DND-41 (cell line): ENCODE measurements around the gene SOCS2.
A peak's percentile ranks its signal among the peaks of the same experiment; 100 is the strongest.

Experiments used
- ATAC-seq: fragments of 200-7000 bp; cut with Tn5 transposase; 3 replicates; pipeline ENCODE4 v1.9.1; 2021; ENCODE audit warnings: low read depth; ENCODE audit not compliant: insufficient read depth
- DNase-seq: peaks from one replicate; pipeline ENCODE4 v3.0.0-alpha.2; 2020
- H2AFZ ChIP-seq: 2 replicates; pipeline ENCODE4 v1.6.0; 2012; ENCODE audit warnings: low read depth, low read length
- H3K27ac ChIP-seq: 2 replicates; pipeline ENCODE4 v1.5.1; 2012; ENCODE audit warnings: low read length, inconsistent platforms
- H3K27me3 ChIP-seq: fragments of 200-600 bp; sonication (generic); 2 replicates; pipeline ENCODE4 v1.6.0; 2012; ENCODE audit warnings: low read length, mild to moderate bottlenecking, inconsistent platforms; ENCODE audit not compliant: insufficient read depth, poor library complexity
- H3K36me3 ChIP-seq: 2 replicates; pipeline ENCODE4 v1.5.1; 2012; ENCODE audit warnings: low read length, inconsistent platforms; ENCODE audit not compliant: insufficient read depth
- H3K4me1 ChIP-seq: 2 replicates; pipeline ENCODE4 v1.5.1; 2012; ENCODE audit warnings: mild to moderate bottlenecking, low read length; ENCODE audit not compliant: insufficient read depth
- H3K4me2 ChIP-seq: 2 replicates; pipeline ENCODE4 v1.6.0; 2012; ENCODE audit warnings: mild to moderate bottlenecking, moderate library complexity, low read length, inconsistent platforms; ENCODE audit not compliant: insufficient read depth
- H3K4me3 ChIP-seq, 2 experiments: fragments of 200-600 bp in 1 of 2; shearing (Covaris generic) in 1 of 2; 2 replicates each; pipeline ENCODE4 v1.5.1; 2012 to 2016; ENCODE audit warnings: inconsistent platforms in 2 of 2, low read length in 2 of 2, mild to moderate bottlenecking in 2 of 2, low read depth in 1 of 2, moderate library complexity in 1 of 2
- H3K79me2 ChIP-seq: 2 replicates; pipeline ENCODE4 v1.6.0; 2012; ENCODE audit warnings: low read length, inconsistent platforms; ENCODE audit not compliant: insufficient read depth
- H3K9ac ChIP-seq: 2 replicates; pipeline ENCODE4 v1.6.0; 2012; ENCODE audit warnings: low read depth, mild to moderate bottlenecking, inconsistent platforms, low read length, moderate library complexity
- H3K9me3 ChIP-seq: 2 replicates; pipeline ENCODE4 v1.5.1; 2012; ENCODE audit warnings: low read length, moderate library complexity, mild to moderate bottlenecking, inconsistent platforms; ENCODE audit not compliant: insufficient read depth, severe bottlenecking
- H4K20me1 ChIP-seq: 2 replicates; pipeline ENCODE4 v1.6.0; 2012; ENCODE audit warnings: low read length; ENCODE audit not compliant: insufficient read depth
- CTCF ChIP-seq: IDR thresholded peaks from 2 replicates; pipeline ENCODE4 v1.5.1; 2012; ENCODE audit warnings: borderline replicate concordance, low read length, moderate library complexity, mild to moderate bottlenecking; ENCODE audit not compliant: poor library complexity, severe bottlenecking; ENCODE audit errors: extremely low read depth
- EZH2 ChIP-seq: IDR thresholded peaks from 3 replicates; pipeline ENCODE4 v1.6.1; 2012; ENCODE audit warnings: borderline replicate concordance, low read depth, mild to moderate bottlenecking, moderate library complexity, low read length, inconsistent platforms; ENCODE audit not compliant: severe bottlenecking

SOCS2 gene

GRCh38 chr12:93569301-93569655 lies 3.2 kb upstream of the SOCS2 start:
- DNase-seq (no peak), ATAC-seq (no peak)
- peak overlapping the region; percentile 91 for H3K4me2 ChIP-seq
- H4K20me1 ChIP-seq, result peaks cover 22% of the 10 kb centered on the region
- peak overlapping the region; percentile 69 for H2AFZ ChIP-seq
- no peaks in the 10 kb centered on the region for H3K9me3 ChIP-seq
- TF ChIP-seq EZH2 (no peak), CTCF (no peak)
- peak overlapping the region; percentile 98 for H3K9ac ChIP-seq
- peak overlapping the region; percentile 96 for H3K27ac ChIP-seq
- peak overlapping the region in 1 of 2 experiments; percentile 89; a peak in 3 of 4 replicates for H3K4me3 ChIP-seq
- peaks cover 56% of the 10 kb centered on the region for H3K36me3 ChIP-seq
- peaks cover 60% of the 10 kb centered on the region for H3K79me2 ChIP-seq
- no peaks in the 10 kb centered on the region for H3K27me3 ChIP-seq
- peaks cover 35% of the 10 kb centered on the region for H3K4me1 ChIP-seq

GRCh38 chr12:93569656-93570551 lies 2.6 kb upstream of the SOCS2 start:
- peak; percentile 53 for ATAC-seq
- Histone ChIP-seq H3K4me1 (peaks cover 42% of the 10 kb centered on the region), H3K9me3 (no peaks in the 10 kb centered on the region), H3K79me2 (peaks cover 66% of the 10 kb centered on the region), H3K36me3 (peaks cover 56% of the 10 kb centered on the region), H3K4me2 (peak overlapping the region; percentile 91), H3K27me3 (no peaks in the 10 kb centered on the region), H2AFZ (peak overlapping the region; percentile 71), H4K20me1 (peaks cover 27% of the 10 kb centered on the region), H3K4me3 (peak overlapping the region; percentile 76 to 89), H3K9ac (peak overlapping the region; percentile 98), H3K27ac (peak overlapping the region; percentile 96)
- peak; percentile 87 for DNase-seq
- TF ChIP-seq EZH2 (no peak), CTCF (peak; percentile 84)

- Histone ChIP-seq H2AFZ (peak overlapping the region; percentile 71), H3K27ac (peak overlapping the region; percentile 96), H3K27me3 (no peaks in the 10 kb centered on the region), H3K9me3 (no peaks in the 10 kb centered on the region), H3K79me2 (peaks cover 75% of the 10 kb centered on the region), H3K9ac (peak overlapping the region; percentile 98), H3K4me1 (peaks cover 50% of the 10 kb centered on the region), H3K4me3 (peak overlapping the region; percentile 76 to 89), H4K20me1 (peaks cover 36% of the 10 kb centered on the region), H3K4me2 (peak overlapping the region; percentile 91), H3K36me3 (peaks cover 56% of the 10 kb centered on the region)
- ATAC-seq, result peak; percentile 66
- no peak for TF ChIP-seq EZH2
- TF ChIP-seq CTCF, result no peak
- DNase-seq, result peak; percentile 97
These were observed 1.7 kb upstream of the SOCS2 start for GRCh38 chr12:93570552-93571364.
